ENCODE results near the gene ATP6V0D1.

GRCh38 chr16:67405336-67405735, 75.6 kb downstream of the ATP6V0D1 start:
- no peak for TF ChIP-seq TARDBP (IDR thresholded peaks at IDR 0.05)
- no peak for TF ChIP-seq L3MBTL2 (conservative IDR thresholded peaks at IDR 0.05)
- TF ChIP-seq HDGF (IDR thresholded peaks at IDR 0.05; ENCODE audit: borderline replicate concordance): no peak
- no peak for TF ChIP-seq ARNT (IDR thresholded peaks at IDR 0.05)
- no peak for TF ChIP-seq SUZ12 (IDR thresholded peaks at IDR 0.05)
- no peak for TF ChIP-seq CTBP1 (IDR thresholded peaks at IDR 0.05; ENCODE audit: borderline replicate concordance)
- TF ChIP-seq FOXK2 (IDR thresholded peaks at IDR 0.05): no peak
- TF ChIP-seq SP1 (IDR thresholded peaks at IDR 0.05): no peak
- TF ChIP-seq LEF1 (IDR thresholded peaks at IDR 0.05; ENCODE audit: borderline replicate concordance): no peak

All from HEK293T (cell line).